HG03442 (cell line): Measurements from ENCODE around the gene MAPKAP1.

Experiments
- ATAC-seq: cut with Tn5 transposase; IDR thresholded peaks from one replicate; pipeline ENCODE4 v1.9.1; 2021; ENCODE audit warnings: mild to moderate bottlenecking, moderate library complexity; ENCODE audit not compliant: unreplicated experiment

Gene MAPKAP1

GRCh38 chr9:125541840-125542243 lies 165.2 kb downstream of the MAPKAP1 start:
- no peak for ATAC-seq

GRCh38 chr9:125540497-125540896 lies 166.5 kb downstream of the MAPKAP1 start:
- no peak for ATAC-seq

GRCh38 chr9:125538092-125538473 lies 168.9 kb downstream of the MAPKAP1 start:
- ATAC-seq: no peak

- ATAC-seq: no peak
Observed at GRCh38 chr9:125537442-125538091, 169.4 kb downstream of the MAPKAP1 start.

GRCh38 chr9:125536776-125537175 lies 170.2 kb downstream of the MAPKAP1 start:
- ATAC-seq: no peak

GRCh38 chr9:125536167-125536772 lies 170.7 kb downstream of the MAPKAP1 start:
- no peak for ATAC-seq

GRCh38 chr9:125534971-125535701 lies 171.9 kb downstream of the MAPKAP1 start:
- no peak for ATAC-seq

GRCh38 chr9:125532812-125533594 lies 174.0 kb downstream of the MAPKAP1 start:
- no peak for ATAC-seq

GRCh38 chr9:125532412-125532811 lies 174.6 kb downstream of the MAPKAP1 start:
- ATAC-seq: no peak

GRCh38 chr9:125529589-125530515 lies 177.2 kb downstream of the MAPKAP1 start:
- ATAC-seq: no peak

GRCh38 chr9:125529107-125529506 lies 177.9 kb downstream of the MAPKAP1 start:
- ATAC-seq: no peak

- no peak for ATAC-seq
Observed at GRCh38 chr9:125527471-125528002, 179.5 kb downstream of the MAPKAP1 start.

- no peak for ATAC-seq
Observed at GRCh38 chr9:125525921-125526631, 180.9 kb downstream of the MAPKAP1 start.

- no peak for ATAC-seq
Observed at GRCh38 chr9:125524583-125525355, 182.2 kb downstream of the MAPKAP1 start.

- ATAC-seq: no peak
Observed at GRCh38 chr9:125523681-125524080, 183.3 kb downstream of the MAPKAP1 start.

- ATAC-seq: no peak
Observed at GRCh38 chr9:125522328-125522725, 184.7 kb downstream of the MAPKAP1 start.

GRCh38 chr9:125521462-125522327 lies 185.3 kb downstream of the MAPKAP1 start:
- no peak for ATAC-seq

- ATAC-seq: no peak
Observed at GRCh38 chr9:125519734-125520133, 187.3 kb downstream of the MAPKAP1 start.
